Measurements from ENCODE around the gene KRTAP1-5. TPM values are rescaled to one million over a fixed set of nuclear protein-coding genes. Genes with fewer than 3 reads are reported as not detected.

Gene KRTAP1-5
- total and polyA plus RNA-seq, 4 donors: not detected

DNA sequence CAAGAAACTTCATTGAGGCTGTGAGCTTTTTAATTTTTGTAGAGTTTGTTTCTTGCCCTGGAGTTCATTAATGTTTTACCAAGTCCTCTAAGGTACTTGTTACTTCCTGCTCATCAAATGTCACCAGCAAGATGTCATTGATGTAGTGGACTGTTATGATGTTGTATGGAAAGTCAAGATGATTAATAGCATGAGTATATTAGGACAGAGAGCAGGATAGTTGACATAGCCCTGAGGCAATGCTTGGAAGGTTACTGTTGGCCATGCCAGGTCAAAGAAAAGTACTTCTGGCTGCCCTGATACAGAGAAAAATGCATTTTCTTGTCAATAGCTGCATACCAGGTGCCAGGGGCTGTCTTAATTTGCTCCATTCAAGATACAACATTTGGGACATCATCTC lies 6.7 kb downstream of the KRTAP1-5 start:
- H3K27ac ChIP-seq (ENCODE audit: low read depth in 1 of 2, low read length in 2 of 2): no peak overlapping the region
- no peak overlapping the region for H3K4me3 ChIP-seq (ENCODE audit: low read depth in 1 of 3, low read length in 3 of 3)
- no peaks in the 10 kb centered on the region for H3K4me1 ChIP-seq (ENCODE audit: control insufficient read depth in 4 of 4, insufficient read depth in 4 of 4, low read length in 3 of 4)
- no peak for TF ChIP-seq RXRA (IDR thresholded peaks at IDR 0.05)
- no peak for TF ChIP-seq FOXA2 (IDR thresholded peaks at IDR 0.05)
- no peak for TF ChIP-seq EGR1 (IDR thresholded peaks at IDR 0.05; ENCODE audit: low read depth in 2 of 2)
- H3K9ac ChIP-seq (ENCODE audit: low read depth in 1 of 2, low read length in 2 of 2): no peak overlapping the region
- no peak for DNase-seq (ENCODE audit: low spot score)
- H3K27me3 ChIP-seq (ENCODE audit: control insufficient read depth in 4 of 4, insufficient read depth in 4 of 4, low read length in 3 of 4): peaks cover 0 to 4% (median 0%) of the 10 kb centered on the region in 4 donors
- H3K9me3 ChIP-seq (ENCODE audit: control insufficient read depth in 4 of 4, low read length in 3 of 4): peaks cover 0 to 11% (median 2%) of the 10 kb centered on the region in 4 donors
- no peaks in the 10 kb centered on the region for H3K36me3 ChIP-seq (ENCODE audit: control insufficient read depth in 4 of 4, insufficient read depth in 3 of 4, low read depth in 1 of 4, low read length in 3 of 4)

DNA sequence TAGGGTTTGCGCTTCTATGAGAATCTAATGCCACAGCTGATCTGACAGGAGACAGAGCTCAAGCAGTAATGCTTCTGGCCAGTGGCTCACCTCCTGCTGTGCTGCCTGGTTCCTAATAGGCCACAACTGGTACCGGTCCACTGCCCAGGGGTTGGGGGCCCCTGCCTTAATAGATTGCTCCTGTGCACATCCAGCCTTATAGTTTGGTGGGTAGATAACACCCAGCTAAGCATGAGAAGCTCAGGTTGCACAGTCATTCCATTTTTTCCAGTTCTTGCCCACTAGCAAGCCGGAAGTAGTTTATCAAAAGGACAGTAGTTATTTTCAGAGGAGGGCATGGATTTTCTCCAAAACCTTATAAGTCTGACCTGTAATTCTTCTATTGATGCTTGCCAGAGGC lies 7.6 kb downstream of the KRTAP1-5 start:
- Histone ChIP-seq H3K27ac (ENCODE audit: low read depth in 1 of 2, low read length in 2 of 2) (no peak overlapping the region), H3K9ac (ENCODE audit: low read depth in 1 of 2, low read length in 2 of 2) (no peak overlapping the region), H3K4me3 (ENCODE audit: low read depth in 1 of 3, low read length in 3 of 3) (no peak overlapping the region), H3K36me3 (ENCODE audit: control insufficient read depth in 4 of 4, insufficient read depth in 3 of 4, low read depth in 1 of 4, low read length in 3 of 4) (no peaks in the 10 kb centered on the region), H3K9me3 (ENCODE audit: control insufficient read depth in 4 of 4, low read length in 3 of 4) (peaks cover 0 to 11% (median 2%) of the 10 kb centered on the region in 4 donors), H3K27me3 (ENCODE audit: control insufficient read depth in 4 of 4, insufficient read depth in 4 of 4, low read length in 3 of 4) (peaks cover 0 to 4% (median 0%) of the 10 kb centered on the region in 4 donors), H3K4me1 (ENCODE audit: control insufficient read depth in 4 of 4, insufficient read depth in 4 of 4, low read length in 3 of 4) (no peaks in the 10 kb centered on the region)
- no peak for TF ChIP-seq EGR1 (IDR thresholded peaks at IDR 0.05; ENCODE audit: low read depth in 2 of 2)
- no peak for TF ChIP-seq FOXA1 (IDR thresholded peaks at IDR 0.05)
- TF ChIP-seq GABPA (IDR thresholded peaks at IDR 0.05 in 1 of 2, conservative IDR thresholded peaks at IDR 0.05 in 1 of 2): no peak
- TF ChIP-seq NR2F2 (IDR thresholded peaks at IDR 0.05): no peak
- TF ChIP-seq, protein P1, sequence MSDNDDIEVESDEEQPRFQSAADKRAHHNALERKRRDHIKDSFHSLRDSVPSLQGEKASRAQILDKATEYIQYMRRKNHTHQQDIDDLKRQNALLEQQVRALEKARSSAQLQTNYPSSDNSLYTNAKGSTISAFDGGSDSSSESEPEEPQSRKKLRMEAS (IDR thresholded peaks at IDR 0.05): no peak
- TF ChIP-seq, protein P2, sequence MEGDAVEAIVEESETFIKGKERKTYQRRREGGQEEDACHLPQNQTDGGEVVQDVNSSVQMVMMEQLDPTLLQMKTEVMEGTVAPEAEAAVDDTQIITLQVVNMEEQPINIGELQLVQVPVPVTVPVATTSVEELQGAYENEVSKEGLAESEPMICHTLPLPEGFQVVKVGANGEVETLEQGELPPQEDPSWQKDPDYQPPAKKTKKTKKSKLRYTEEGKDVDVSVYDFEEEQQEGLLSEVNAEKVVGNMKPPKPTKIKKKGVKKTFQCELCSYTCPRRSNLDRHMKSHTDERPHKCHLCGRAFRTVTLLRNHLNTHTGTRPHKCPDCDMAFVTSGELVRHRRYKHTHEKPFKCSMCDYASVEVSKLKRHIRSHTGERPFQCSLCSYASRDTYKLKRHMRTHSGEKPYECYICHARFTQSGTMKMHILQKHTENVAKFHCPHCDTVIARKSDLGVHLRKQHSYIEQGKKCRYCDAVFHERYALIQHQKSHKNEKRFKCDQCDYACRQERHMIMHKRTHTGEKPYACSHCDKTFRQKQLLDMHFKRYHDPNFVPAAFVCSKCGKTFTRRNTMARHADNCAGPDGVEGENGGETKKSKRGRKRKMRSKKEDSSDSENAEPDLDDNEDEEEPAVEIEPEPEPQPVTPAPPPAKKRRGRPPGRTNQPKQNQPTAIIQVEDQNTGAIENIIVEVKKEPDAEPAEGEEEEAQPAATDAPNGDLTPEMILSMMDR (IDR thresholded peaks at IDR 0.05; ENCODE audit: low read depth, low read length, missing input control): no peak
- TF ChIP-seq, protein P3, sequence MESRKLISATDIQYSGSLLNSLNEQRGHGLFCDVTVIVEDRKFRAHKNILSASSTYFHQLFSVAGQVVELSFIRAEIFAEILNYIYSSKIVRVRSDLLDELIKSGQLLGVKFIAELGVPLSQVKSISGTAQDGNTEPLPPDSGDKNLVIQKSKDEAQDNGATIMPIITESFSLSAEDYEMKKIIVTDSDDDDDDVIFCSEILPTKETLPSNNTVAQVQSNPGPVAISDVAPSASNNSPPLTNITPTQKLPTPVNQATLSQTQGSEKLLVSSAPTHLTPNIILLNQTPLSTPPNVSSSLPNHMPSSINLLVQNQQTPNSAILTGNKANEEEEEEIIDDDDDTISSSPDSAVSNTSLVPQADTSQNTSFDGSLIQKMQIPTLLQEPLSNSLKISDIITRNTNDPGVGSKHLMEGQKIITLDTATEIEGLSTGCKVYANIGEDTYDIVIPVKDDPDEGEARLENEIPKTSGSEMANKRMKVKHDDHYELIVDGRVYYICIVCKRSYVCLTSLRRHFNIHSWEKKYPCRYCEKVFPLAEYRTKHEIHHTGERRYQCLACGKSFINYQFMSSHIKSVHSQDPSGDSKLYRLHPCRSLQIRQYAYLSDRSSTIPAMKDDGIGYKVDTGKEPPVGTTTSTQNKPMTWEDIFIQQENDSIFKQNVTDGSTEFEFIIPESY (IDR thresholded peaks at IDR 0.05): no peak
- TF ChIP-seq FOXA2 (IDR thresholded peaks at IDR 0.05): no peak
- TF ChIP-seq TAF1 (conservative IDR thresholded peaks at IDR 0.05): no peak
- WGBS: 95% methylated on average over 3 of the region's 3 CpGs
- no peak for DNase-seq (ENCODE audit: low spot score)

DNA sequence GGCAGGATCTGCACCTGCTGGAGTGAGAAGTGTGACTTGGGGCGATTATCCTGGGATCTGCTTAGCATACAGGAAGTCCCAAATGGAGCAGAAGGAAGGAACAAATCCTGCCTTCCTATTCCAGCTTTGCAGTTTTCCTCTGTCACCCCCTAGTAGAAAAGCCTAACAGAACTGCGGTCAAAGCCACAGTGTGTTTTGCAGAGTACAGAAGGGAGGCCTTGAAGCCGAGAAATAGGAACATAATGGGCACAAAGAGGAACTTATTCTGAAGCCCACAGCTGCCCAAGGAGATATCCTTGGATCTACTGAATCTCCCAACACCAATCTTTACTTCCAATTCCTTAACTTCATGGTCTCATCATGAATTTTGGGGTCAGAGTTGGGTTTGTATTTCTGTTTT lies 8.5 kb downstream of the KRTAP1-5 start:
- no peak for DNase-seq (ENCODE audit: low spot score)
- Histone ChIP-seq H3K36me3 (ENCODE audit: control insufficient read depth in 4 of 4, insufficient read depth in 3 of 4, low read depth in 1 of 4, low read length in 3 of 4) (no peaks in the 10 kb centered on the region), H3K4me3 (ENCODE audit: low read depth in 1 of 3, low read length in 3 of 3) (no peak overlapping the region), H3K9me3 (ENCODE audit: control insufficient read depth in 4 of 4, low read length in 3 of 4) (peaks cover 0 to 9% (median 2%) of the 10 kb centered on the region in 4 donors), H3K27me3 (ENCODE audit: control insufficient read depth in 4 of 4, insufficient read depth in 4 of 4, low read length in 3 of 4) (peaks cover 0 to 4% (median 0%) of the 10 kb centered on the region in 4 donors), H3K4me1 (ENCODE audit: control insufficient read depth in 4 of 4, insufficient read depth in 4 of 4, low read length in 3 of 4) (no peaks in the 10 kb centered on the region), H3K27ac (ENCODE audit: low read depth in 1 of 2, low read length in 2 of 2) (no peak overlapping the region), H3K9ac (ENCODE audit: low read depth in 1 of 2, low read length in 2 of 2) (no peak overlapping the region)
- 82% methylated on average over 3 of the region's 3 CpGs for WGBS
- TF ChIP-seq JUND (IDR thresholded peaks at IDR 0.05) (no peak), YY1 (IDR thresholded peaks at IDR 0.05) (no peak), EGR1 (IDR thresholded peaks at IDR 0.05; ENCODE audit: low read depth in 2 of 2) (no peak)
- TF ChIP-seq, protein P3 (IDR thresholded peaks at IDR 0.05): no peak
- TF ChIP-seq, protein P1 (IDR thresholded peaks at IDR 0.05): no peak

Measured in liver (tissue), 9 donors.